GM19328 (cell line): Measurements from ENCODE around the gene C5orf52.
A peak's percentile ranks its signal among the peaks of the same experiment; 100 is the strongest.
"Not testable (repeated sequence)": the region's sequence is repeated elsewhere in the genome, so short reads cannot be mapped to it uniquely, and the experiment has no call there.

Experiments used
- ATAC-seq: cut with Tn5 transposase; IDR thresholded peaks from one replicate; pipeline ENCODE4 v1.9.1; 2021; ENCODE audit warnings: mild to moderate bottlenecking, moderate library complexity; ENCODE audit not compliant: unreplicated experiment

The C5orf52 gene

DNA sequence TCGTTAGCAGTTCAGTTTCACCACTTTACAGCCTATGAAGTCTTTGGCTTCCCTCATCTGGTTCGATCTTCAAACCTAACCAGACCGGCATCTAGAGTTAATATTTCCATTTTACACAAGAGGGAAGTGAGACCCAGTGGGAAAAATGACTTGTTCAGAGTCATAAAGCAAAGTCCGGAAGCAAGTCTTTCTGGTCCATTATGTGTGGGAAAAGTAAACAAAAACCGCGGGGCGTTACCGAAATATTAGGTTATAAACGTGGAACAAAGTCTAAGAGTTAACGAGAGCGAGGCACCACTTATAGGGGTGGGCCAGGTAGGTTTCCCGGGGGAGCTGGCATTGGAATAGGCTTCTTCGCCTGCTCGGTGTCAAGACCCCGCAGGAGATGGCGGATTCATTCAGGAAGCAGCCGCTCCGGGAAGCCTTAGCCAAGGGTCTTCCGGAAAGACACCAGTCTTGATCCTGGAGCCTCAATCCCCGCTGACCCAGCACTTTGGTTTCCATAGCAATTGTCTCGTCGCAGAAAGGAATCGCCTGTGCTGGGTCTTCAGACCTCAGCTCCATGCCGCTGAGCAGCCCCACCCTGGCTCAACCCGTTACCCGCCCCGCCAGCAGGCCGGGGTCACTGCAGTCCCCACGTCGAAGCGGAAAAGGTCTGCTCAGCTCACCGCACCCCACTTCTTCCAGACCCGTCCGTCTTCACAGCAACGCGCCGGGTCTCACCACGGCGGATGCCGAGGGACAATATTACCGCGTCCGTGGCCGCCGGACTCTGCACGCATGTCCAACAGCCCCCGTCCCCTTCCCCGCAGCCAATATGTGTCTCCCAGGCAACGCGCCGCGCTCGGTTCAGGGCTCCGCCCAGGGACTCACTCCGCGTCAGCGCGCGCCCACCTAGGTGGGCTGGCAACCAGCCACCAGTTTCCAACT lies at the start of gene C5orf52:
Gene C5orf52 (plus strand): TSS at position 872 of the 930 bp plus-strand sequence. CDS start 82 bp downstream, outside the sequence.
- ATAC-seq, result no peak

DNA sequence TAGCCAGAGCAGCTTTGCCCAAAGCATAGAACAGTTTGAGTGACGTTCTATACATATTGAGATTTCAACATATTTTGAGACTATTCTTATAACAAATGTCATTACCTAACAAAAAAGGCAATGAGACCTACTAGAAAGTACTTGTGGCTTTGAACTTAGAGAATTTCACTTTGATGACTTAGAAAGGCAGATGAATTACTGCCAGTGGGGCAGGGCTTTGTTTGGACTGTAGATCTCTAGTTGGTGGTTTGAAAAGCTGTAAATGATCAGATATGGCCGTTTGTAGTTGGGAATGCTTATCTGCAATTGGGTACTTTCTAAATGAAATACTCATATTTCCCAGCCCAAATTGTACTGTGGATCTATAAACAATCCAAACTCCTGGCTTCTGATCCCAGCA lies 47.2 kb upstream of the C5orf52 start:
- no peak for ATAC-seq

DNA sequence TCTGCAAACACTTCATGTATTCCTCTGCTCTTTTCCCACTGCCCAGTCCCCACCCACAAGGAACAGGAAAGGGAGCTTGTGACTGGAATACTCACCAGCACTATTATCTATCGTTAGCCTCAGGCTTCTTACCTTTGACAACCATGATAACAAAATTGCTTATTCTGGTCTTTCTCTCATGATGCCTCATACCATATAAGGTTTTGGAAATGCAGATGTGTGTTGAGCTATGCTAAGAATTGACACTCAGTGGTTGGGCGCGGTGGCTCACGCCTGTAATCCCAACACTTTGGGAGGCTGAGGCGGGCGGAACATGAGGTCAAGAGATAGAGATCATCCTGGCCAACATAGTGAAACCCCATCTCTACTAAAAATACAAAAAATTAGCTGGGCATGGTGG lies 44.5 kb upstream of the C5orf52 start:
- ATAC-seq, result no peak

DNA sequence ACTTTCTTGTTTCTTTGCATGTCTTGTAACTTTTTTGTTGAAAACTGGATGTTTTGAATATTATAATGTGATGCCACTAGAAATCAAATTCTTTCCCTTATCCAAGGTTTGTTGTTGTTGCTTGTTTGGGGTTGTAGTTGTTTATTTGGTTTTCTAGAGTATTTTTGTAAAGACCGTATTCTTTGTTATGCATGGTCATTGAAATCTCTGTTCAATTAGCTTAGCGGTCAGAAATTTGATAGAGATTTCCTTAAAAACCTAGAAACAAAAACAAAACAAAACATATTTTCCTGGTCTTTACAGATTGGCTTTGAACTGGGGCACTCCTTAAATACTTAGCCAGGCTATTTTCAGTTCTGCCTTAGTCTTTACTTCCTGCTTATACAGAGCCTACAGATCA lies 41.0 kb upstream of the C5orf52 start:
- no peak for ATAC-seq

DNA sequence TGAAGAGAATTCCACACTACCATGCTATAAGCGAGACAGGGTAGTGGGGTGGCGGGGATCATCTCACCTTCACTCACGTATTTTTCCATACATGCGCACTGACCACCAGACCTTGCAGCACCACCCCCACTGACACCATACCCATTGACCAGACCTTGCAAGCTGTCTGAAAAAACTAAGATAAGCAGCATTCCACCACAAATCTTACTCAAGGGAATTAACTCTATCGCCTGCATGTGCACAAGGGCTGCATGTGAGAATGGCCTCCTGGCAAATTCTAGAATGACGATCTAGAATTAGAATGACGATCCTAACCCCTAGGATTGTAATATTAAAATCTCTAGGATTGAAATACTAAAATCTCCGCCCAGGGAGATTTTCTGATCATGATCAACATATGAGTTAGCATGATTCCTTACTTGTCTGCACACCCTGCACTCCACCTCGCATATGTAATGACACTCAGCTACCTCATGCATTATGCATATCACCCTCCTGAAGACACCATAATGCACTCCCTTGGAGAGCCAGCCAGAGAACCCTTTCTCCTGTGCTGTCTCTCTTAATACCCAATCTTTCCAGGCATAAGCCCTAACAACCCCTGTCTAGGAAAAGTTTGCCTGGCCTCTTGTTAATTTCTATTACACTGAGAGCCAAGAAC lies 30.8 kb upstream of the C5orf52 start:
- no peak for ATAC-seq

DNA sequence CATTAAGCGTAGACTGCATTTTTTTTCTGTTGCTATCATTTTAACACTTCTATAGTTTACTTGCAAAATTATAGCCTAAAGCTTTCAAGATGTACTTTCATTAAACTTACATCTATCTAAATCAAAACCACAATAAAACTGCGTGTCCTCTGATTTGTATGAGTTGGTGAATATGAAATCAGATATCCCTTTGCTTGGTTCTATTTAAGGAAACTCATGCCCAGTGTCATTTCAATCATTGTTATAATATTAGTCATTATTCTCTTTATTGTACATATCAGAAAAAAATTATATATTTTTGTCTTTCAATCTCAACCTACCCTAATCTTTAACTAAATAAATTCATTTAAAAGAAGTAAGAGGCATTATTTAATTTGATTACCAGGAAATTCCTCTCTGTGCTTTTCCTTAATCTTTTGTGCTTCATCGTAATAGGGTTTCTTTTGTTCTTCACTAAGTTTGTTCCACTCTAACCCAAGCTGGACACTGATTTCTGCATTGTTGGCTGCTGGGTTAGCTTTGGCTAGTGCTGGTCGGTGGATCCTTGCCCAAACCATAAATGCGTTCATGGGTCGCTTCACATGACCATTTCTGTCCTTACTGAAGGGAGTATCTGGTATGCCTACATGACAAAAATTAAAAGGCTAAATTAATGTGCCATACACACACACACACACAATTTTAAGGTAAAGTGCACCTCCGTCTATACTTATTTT lies 22.9 kb upstream of the C5orf52 start:
- no peak for ATAC-seq

DNA sequence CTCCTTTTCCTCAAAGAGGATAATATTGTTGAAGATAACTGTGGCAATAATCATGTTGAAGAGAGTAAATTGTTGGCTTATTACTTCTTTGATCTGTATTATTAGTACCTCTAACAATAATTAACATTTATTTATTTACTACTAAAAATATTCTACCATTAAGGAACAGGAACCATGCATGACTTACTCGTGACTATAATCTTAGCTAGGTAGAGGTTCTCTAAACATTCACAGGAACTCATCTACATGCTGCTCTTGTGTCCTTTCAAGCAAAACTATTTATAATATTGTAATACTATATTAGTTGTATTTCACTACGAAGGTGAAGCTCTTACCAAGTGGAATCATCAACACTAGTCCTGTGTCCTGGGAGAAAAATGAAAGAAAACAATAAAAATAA lies 22.2 kb upstream of the C5orf52 start:
- ATAC-seq, result no peak

DNA sequence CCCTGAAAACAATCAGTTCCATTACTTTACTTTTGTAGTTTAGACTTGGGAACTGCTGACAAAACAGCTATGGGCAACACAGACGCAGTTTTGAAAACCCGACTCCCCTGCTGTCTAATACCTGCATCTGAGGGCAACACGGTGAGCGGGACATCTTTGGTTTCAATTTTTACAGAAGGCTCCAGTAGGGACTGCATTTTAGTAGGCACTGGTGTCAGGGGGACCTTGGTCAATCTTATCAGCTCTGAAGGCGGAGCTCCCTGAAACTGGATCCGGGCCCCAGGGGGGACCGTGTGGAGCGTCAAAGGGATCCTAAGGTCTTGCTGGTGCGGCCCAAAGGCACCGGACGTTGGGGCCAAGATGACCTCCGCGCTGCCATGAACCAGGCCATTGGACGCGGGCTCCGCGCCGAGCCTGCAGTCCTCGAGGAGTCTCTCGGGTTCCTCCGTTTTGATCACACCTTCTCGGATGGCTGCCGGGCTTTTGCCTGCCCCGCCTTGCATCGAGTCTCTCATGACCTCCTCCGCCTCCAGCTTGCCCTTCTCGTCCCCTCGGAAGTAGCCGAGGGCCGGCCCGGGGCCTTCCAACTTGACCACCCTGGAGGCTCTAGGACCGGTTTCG lies 20.2 kb upstream of the C5orf52 start:
- no peak for ATAC-seq

DNA sequence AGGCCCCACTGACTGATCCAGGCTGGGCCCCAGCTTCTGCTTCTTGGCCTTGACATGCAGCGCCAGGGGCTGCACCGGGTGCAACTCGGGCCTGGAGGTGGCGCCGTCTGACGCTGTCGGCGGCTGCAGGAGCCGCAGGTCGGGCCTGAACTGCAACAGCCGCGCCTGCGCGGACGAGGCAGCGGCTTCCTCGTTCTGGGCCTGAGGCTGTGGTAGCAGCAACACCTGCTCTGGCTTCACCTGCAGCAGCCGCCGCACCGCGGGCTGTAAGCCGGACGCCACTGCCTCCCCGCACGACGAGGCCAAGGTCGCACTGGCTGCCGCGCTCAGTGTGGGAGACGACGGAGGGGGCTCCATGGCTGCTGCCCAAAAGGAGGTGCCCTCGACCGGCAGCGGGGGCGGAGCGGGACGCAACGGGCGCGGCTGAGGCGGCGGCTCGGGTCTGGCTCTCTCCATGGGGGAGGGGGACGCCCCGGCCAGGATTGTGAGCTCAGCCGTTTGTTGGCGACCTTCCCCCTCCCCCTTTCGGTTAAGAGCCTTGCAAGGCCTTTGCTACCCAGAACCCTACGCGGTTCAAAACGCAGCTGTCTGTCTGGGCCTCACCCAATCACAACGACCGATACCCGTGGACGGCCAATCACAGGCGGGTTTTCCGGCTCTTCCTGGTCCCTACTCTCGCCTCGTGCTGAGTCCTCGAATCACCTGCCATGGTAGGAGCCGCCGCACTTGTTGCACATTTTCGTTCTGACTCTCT lies 19.5 kb upstream of the C5orf52 start:
- peak; percentile 89 for ATAC-seq

DNA sequence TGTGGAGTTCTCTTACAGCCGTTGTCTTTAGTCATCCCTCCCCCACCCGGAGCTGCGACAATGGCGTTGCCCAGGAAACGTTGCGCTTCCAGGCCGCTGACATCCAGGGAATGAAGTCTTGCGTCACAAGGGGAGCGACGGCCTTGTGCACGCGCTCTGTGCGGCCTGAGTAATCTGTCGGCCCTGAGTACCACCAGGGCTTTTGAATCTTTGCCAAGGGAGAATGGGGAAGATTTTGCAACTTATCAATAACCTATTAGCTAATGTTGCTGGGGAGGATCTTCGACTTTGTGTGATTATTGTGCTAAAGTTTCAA lies 19.0 kb upstream of the C5orf52 start, which contains the start of gene SOX30:
Gene SOX30 (minus strand): TSS at position 62 of the 316 bp plus-strand sequence. CDS start 360 bp downstream, outside the sequence.
- no peak for ATAC-seq

DNA sequence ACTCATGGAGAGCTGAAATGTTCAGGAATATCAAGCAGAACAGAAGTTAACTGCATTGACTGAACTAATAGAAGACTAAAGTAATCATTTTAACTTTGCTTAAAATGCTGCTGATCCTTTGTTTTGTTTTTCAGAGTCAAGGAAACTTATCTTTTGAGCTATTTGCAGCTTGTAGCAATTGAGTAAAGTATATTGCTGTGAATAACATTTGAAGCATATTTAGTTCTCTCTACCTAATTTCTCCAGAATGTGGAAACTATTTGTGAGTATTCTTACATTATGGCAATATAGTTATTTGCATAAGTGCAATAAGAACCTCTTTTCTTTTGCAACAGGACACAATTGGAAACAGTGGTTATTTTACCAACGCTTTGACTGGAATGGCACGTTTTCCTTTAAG lies 13.8 kb upstream of the C5orf52 start:
- ATAC-seq, result no peak

DNA sequence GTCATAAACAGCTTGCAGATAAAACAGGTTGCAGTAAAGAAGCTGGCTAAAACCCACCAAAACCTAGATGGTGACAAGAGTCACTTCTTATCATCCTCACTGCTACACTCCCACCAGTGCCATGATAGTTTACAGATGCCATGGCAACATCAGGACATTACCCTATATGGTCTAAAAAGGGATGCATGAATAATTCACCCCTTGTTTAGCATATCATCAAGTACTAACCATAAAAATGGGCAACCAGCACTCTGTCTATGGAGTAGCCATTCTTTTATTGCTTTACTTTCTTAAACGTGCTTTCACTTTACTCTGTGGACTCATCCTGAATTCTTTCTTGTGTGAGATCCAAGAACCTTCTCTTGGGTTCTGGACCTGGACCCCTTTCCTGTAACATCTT lies 12.4 kb upstream of the C5orf52 start:
- no peak for ATAC-seq

DNA sequence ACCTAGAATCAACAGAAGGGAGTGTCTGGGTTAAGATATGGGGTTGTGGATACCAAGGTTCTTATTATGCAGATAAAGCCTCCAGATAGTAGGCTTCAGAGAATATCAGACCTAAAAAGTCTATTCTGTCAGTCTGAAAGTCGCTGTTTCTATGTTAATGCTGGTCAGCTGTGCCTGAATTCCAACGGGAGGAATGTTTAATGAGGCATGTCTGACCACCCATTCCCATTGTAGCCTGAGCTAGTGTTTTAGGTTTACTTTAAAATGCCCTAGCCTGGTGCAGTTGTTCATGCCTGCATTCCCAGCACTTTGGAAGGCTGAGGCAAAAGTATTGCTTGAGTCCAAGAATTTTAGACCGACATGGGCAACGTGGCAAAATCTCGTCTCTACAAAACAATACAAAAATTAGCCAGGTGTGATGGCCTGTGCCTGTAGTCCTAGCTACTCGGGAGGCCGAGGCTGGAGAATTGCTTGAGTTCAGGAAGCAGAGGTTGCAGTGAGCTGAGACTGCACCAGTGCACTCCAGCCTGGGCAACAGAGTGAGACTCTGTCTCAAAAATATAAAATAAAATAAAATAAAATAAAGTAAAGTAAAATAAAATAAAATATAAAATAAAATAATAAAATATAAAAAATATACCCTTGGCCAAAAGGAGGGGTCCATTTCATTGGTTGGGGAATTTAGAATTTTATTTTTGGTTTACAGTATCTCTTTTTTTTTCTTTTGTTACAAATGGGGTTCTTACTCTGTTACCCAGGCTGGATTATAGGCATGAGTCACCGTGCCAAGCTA lies 11.3 kb upstream of the C5orf52 start:
- no peak for ATAC-seq

DNA sequence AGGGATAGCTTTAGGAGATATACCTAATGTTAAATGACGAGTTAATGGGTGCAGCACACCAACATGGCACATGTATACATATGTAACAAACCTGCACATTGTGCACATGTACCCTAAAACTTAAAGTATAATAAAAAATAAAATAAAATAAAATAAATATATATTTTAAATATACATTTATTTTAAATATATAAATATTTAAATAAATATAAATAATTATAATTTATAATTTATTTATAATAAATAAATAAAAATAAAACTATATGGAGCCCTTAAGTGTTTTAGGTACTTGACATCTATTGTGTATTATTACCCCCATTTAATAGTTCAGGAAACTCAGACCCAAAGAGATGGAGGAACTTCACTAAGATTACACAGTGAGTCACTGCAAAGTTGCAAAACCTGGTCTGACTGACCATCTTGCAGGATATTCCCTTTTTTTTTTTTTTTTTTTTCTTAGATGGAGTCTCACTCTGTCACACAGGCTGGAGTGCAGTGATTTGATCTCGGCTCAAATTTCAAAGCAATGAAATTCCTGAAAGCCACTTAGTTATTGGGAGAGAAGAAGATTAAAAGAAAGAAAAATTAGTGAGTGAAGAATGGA lies 5.8 kb upstream of the C5orf52 start:
- no peak for ATAC-seq

DNA sequence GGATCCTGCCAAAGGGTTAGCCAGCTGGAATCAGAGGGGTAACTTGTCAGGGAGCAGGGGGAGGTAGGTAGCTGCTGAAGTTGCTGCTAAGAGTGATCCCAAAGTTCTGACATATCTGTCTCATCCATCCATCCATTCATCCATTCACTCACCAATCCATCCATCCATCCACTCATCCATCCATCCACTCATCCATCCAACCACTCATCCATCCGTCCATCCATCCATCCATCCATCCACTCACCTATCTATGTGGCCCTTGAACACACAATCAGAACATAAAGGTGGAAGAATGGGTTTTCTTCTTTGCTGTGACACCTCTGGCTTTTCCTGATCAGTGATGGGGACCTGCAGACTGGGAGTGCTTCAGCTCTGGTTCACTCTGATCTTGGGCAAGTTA lies 3.0 kb upstream of the C5orf52 start:
- no peak for ATAC-seq

DNA sequence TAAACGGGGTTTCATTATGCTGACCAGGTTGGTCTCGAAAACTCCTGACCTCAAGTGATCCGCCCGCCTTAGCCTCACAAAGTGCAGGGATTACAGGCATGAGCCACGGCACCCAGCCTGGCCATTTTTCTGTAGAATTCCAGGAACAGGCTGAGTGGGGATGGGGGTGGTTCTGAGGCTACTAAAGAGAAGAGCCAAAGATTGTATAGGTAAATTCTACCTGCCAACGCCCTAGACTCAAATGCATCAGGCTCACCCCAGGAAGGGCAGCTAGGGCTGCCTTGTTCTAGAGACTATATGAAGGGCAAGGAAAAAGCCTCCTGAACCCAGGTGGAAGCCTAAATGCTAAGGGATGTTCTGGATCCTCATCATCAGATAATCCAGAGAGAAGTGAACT lies 1.6 kb upstream of the C5orf52 start:
- ATAC-seq, result no peak

DNA sequence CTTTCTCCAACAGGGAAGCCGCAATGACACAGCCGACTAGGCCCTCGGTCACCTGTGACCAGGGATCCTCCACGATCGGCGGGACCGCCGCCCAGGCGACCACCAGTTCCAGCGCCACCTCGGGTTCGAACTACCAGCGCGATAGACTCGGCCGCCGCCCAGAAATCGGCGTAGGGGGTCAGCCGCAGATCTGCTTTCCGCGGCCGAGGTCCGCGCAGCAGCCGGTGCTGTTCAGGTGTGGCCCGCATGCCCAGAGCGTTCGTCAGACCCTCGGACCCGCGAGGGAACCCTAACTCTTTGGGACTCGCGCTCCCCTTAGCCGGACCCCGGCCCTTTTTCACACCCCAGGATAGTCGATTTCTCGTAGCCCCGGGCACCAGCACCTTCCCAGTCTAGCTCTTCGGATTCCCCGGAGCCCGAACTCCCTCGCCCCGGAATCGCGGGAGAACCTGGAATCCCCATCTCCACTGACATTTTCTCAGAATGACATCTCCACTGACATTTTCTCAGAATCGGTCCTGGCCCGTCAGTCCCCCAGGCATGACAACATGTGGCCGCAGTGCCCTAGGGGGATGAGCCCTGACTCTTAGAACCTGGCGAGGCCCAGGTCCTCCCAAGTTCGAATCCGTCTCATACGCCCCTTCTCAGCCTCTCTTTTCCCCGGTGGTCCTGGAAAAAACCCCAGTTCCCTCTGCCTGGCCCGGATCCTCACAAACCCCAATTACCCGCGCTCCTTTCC lies 428 bp downstream of the C5orf52 start:
- ATAC-seq, result no peak

DNA sequence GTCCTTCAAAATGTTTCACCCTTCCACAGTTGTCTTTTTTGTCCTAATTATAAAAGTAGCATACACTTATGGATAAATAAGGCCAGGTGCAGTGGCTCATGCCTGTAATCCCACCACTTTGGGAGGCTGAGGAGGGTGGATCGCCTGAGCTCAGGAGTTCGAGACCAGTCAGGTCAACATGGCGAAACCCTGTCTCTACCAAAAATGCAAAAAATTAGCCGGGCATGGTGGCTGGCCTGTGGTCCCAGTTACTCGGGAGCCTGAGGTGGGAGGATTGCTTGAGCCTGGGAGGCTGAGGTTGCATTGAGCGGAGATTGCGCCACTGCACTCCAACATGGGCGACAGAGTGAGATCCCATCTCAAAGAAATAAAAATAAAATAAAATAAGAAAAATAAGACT lies 1.6 kb downstream of the C5orf52 start:
- no peak for ATAC-seq

DNA sequence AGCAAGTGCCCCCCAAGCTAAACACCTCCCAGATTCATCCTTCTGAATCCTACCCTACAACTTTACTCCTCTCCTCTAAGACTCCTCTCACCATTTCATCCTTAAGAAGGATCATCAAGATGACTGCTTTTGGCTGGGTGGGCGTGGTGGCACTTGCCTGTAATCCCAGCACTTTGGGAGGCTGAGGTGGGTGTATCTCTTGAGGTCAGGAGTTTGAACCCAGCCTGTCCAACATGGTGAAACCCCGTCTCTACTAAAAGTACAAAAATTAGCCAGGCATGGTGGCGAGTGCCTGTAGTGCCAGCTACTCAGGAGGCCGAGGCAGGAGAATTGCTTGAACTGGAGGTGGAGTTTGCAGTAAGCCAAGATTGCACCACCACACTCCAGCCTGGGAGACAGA lies 3.0 kb downstream of the C5orf52 start:
- ATAC-seq, result not testable (repeated sequence)
